ENCODE data around the gene TGFB2. TPM values are rescaled to one million over a fixed set of nuclear protein-coding genes. Genes with fewer than 3 reads are reported as not detected.

Gene TGFB2
- total RNA-seq, 1 experiment from 2014 or later = not detected

DNA sequence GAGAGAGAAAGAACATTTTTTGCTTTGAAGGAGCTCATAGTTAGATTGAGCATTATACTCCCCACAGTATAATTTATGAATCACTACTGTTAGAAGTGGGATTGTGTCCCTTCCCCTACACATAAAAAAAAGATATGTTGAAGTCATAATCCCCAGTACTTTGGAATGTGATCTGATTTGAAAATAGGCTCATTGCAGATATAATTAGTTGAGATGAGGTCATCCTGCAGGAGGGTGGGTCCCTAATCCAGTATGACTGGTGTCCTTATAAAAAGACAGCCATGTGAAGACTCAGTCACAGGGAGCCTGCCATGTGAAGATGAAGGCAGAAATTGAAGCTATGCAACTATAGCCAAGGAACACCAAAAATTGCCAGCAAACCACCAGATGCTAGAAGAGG, 76.4 kb downstream of the TGFB2 start:
- no peak overlapping the region for H4K5ac ChIP-seq (ENCODE audit: insufficient read length, low read depth, low read length)
- H3K56ac ChIP-seq (ENCODE audit: insufficient read length, low read depth, low read length) = no peak overlapping the region
- H3K9me3 Mint-ChIP-seq = peaks cover 15% of the 10 kb centered on the region in 2 experiments
- no peak overlapping the region for H3K27ac ChIP-seq (ENCODE audit: insufficient read length, low read depth, low read length)
- H2BK120ac ChIP-seq (ENCODE audit: low read depth, low read length, poor library complexity, severe bottlenecking) = no peak overlapping the region
- no peak overlapping the region for H2BK20ac ChIP-seq (ENCODE audit: low read depth, low read length, poor library complexity, severe bottlenecking)
- H3K4ac ChIP-seq (ENCODE audit: low read depth, low read length) = no peak overlapping the region
- no peak overlapping the region for H3T11ph ChIP-seq (ENCODE audit: low read length)
- H2BK5ac ChIP-seq (ENCODE audit: insufficient read length, low read length) = no peak overlapping the region
- H3K4me3 Mint-ChIP-seq = no peak overlapping the region
- H3K23me2 ChIP-seq (ENCODE audit: insufficient read length, low read depth, low read length, poor library complexity, severe bottlenecking) = no peaks in the 10 kb centered on the region
- H3K23ac ChIP-seq (ENCODE audit: insufficient read length, low read depth, low read length) = no peak overlapping the region
- H3K4me2 ChIP-seq (ENCODE audit: insufficient read depth, insufficient read length, low read length) = no peak overlapping the region
- H2AFZ ChIP-seq (ENCODE audit: low read length) = no peak overlapping the region
- no peaks in the 10 kb centered on the region for H3K4me1 Mint-ChIP-seq
- H3K14ac ChIP-seq (ENCODE audit: insufficient read depth, low read length) = no peak overlapping the region
- no peaks in the 10 kb centered on the region for H3K4me1 ChIP-seq (ENCODE audit: insufficient read depth, low read length)
- H2BK15ac ChIP-seq (ENCODE audit: low read depth, low read length) = no peak overlapping the region
- no peak overlapping the region for H2BK12ac ChIP-seq (ENCODE audit: insufficient read length, low read depth, low read length)
- H3K18ac ChIP-seq (ENCODE audit: insufficient read length, low read depth, low read length) = no peak overlapping the region
- no peaks in the 10 kb centered on the region for H3K27me3 ChIP-seq (ENCODE audit: insufficient read depth, low read length)
- DNase-seq = no peak
- no peaks in the 10 kb centered on the region for H4K20me1 ChIP-seq (ENCODE audit: control insufficient read depth, insufficient read depth, insufficient read length)
- no peak overlapping the region for H3K9ac ChIP-seq (ENCODE audit: extremely low read depth, insufficient read length, low read length)
- peaks cover 0 to 20% (median 7%) of the 10 kb centered on the region in 3 experiments; a peak in 5 of 7 replicates for H3K36me3 Mint-ChIP-seq (ENCODE audit: insufficient read depth in 1 of 3, low read depth in 3 of 3)
- no peaks in the 10 kb centered on the region for H3K9me3 ChIP-seq (ENCODE audit: control insufficient read depth, low read depth, low read length)
- no peaks in the 10 kb centered on the region for H3K79me1 ChIP-seq (ENCODE audit: insufficient read depth, low read depth, low read length, poor library complexity, severe bottlenecking)
- peak overlapping the region in 1 of 3 experiments; percentile 20; a peak in 1 of 7 replicates for H3K27ac Mint-ChIP-seq
- H3K79me2 ChIP-seq (ENCODE audit: insufficient read depth, low read length) = no peaks in the 10 kb centered on the region
- TF ChIP-seq, protein P1, sequence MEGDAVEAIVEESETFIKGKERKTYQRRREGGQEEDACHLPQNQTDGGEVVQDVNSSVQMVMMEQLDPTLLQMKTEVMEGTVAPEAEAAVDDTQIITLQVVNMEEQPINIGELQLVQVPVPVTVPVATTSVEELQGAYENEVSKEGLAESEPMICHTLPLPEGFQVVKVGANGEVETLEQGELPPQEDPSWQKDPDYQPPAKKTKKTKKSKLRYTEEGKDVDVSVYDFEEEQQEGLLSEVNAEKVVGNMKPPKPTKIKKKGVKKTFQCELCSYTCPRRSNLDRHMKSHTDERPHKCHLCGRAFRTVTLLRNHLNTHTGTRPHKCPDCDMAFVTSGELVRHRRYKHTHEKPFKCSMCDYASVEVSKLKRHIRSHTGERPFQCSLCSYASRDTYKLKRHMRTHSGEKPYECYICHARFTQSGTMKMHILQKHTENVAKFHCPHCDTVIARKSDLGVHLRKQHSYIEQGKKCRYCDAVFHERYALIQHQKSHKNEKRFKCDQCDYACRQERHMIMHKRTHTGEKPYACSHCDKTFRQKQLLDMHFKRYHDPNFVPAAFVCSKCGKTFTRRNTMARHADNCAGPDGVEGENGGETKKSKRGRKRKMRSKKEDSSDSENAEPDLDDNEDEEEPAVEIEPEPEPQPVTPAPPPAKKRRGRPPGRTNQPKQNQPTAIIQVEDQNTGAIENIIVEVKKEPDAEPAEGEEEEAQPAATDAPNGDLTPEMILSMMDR (conservative IDR thresholded peaks at IDR 0.05) = no peak
- H4K8ac ChIP-seq (replicated peaks; ENCODE audit: insufficient read length, low read depth, low read length) = no peak overlapping the region
- no peak overlapping the region for H4K91ac ChIP-seq (ENCODE audit: insufficient read length, low read depth, low read length)
- no peaks in the 10 kb centered on the region; the same call in 1 of the 2 replicates for H3K27me3 Mint-ChIP-seq (ENCODE audit: low read depth)
- no peak overlapping the region for H2AK5ac ChIP-seq (ENCODE audit: insufficient read length, low read length)
